AG09309 (cell line): Measurements from ENCODE around the gene SNRPB.

Source experiments
- DNase-seq: peaks from one replicate; pipeline ENCODE4 v3.0.0-alpha.2; 2010; ENCODE audit warnings: low read depth
- H3K4me3 ChIP-seq: 2 replicates; pipeline ENCODE4 v1.5.1; 2011; ENCODE audit warnings: mild to moderate bottlenecking, low read depth, low read length, moderate library complexity; ENCODE audit not compliant: control insufficient read depth
- TF ChIP-seq, protein P1 (sequence below): IDR thresholded peaks from 2 replicates; pipeline ENCODE4 v1.5.1; 2011; ENCODE audit warnings: mild to moderate bottlenecking, low read depth, low read length, inconsistent platforms; ENCODE audit not compliant: insufficient read depth, control insufficient read depth; ENCODE audit errors: missing control alignments

SNRPB gene

DNA sequence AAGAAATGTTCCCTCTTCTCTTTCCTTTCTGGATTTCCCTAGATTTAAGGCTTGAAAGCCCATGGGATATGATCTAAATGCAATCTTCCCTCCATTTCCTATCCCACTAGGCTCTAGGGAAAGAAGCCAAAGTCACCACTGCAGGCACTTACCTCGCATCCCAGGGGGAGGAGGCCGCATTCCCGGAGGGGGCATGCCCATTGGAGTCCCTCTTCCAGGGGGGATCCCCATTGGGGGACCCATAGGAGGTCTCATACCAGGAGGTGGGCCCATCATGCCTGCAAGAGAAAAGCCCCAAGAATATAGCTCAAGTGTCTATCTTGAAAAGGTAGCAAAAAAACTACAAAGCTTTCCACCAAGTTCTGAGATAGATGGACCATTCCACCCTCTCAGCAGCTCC is 8.1 kb downstream of the SNRPB start:
- DNase-seq: no peak
- TF ChIP-seq, protein P1, sequence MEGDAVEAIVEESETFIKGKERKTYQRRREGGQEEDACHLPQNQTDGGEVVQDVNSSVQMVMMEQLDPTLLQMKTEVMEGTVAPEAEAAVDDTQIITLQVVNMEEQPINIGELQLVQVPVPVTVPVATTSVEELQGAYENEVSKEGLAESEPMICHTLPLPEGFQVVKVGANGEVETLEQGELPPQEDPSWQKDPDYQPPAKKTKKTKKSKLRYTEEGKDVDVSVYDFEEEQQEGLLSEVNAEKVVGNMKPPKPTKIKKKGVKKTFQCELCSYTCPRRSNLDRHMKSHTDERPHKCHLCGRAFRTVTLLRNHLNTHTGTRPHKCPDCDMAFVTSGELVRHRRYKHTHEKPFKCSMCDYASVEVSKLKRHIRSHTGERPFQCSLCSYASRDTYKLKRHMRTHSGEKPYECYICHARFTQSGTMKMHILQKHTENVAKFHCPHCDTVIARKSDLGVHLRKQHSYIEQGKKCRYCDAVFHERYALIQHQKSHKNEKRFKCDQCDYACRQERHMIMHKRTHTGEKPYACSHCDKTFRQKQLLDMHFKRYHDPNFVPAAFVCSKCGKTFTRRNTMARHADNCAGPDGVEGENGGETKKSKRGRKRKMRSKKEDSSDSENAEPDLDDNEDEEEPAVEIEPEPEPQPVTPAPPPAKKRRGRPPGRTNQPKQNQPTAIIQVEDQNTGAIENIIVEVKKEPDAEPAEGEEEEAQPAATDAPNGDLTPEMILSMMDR: no peak
- H3K4me3 ChIP-seq: no peak overlapping the region

DNA sequence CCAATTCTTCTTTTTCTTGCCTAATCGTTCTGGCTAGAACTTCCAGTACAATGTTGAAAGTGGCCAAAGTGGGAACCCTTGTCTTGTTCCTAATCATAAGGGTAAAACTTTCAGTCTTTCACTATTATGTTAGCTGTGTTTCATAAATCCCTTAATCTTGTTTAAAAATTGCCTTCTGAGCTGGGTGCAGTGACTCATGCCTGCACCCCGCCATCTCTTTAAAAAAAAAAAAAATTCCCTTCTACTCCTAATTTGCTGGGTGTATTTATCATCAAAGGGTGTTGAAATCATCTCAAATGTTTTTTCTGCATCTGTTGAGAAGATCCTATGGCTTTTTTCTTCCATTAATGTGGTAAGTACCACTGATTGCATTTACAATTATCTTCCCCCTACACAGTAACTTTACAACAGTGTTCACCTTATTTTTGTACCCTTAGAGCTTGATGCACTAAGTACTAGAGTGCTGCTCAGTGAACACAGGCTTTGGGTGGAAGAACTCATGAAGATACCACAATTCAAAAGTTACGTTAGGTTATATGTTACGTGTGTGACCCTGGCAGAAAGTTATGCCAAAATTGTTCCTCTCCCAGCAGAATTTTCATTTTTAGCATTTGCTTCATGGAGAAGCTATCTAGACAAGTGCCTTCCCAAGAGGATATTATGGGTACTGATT is 9.7 kb downstream of the SNRPB start:
- H3K4me3 ChIP-seq: no peak overlapping the region
- no peak for DNase-seq
- TF ChIP-seq, protein P1: no peak

DNA sequence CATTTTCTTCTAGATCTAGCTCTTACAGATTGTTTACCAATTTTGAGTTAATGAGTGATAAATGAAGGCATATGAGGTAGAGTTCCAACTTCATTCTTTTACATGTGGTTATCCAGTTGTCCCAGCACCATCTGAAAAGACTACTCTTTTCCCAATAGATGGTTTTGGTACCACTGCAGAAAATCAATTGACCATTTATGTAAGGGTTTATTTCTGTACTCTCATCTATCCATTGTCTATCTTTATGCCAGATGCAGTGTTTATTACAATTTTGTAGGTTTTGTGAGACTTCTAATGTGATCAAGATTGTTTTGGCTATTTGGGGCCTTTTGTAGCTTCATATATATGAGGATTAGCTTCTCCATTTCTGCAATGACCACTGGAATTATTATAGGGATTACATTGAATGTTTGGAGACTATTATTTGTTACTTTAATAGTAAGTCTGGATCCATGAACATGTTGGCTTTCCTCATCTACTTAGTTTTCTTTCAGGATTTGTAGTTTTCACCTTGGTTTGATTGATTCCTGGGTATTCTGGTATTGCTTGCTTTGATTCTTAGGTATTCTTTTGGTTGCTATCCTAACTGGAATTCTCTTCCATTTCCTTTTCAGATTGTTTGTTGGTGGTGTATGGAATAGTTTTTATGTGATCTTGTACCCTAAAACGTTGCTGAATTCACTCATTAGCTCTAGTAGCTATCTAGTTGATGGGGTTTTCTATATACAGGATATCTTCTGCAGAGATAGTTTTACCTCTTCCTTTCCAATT is 10.4 kb downstream of the SNRPB start:
- DNase-seq: no peak
- TF ChIP-seq, protein P1: no peak
- no peak overlapping the region for H3K4me3 ChIP-seq

DNA sequence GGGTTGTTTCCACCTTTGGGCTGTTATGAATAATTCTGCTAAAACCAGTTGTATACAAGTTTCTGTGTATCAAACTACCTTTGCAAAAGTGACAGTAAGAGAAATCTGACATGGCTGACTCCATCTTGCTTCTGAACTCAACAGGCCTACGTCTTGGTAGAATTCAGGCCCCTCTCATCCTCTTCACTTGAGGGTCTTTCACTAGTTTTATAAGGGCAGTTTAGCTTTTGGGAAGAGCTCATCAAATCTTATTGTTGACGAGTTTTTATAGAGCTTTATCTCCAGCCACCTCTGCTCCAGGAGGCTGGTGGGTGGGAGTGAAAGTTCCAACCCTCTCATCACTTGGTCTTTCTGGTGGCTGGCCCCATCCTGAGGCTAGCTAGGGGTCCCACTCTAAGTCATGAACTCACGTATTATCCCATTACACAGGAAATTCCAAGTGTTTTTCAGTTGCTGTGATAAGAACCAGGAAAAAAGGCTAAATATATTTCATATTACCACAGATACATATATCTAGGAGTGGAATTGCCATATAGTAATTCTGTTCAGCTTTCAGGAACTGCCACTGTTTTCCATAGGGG is 11.6 kb downstream of the SNRPB start:
- no peak overlapping the region for H3K4me3 ChIP-seq
- no peak for DNase-seq
- TF ChIP-seq, protein P1: no peak

DNA sequence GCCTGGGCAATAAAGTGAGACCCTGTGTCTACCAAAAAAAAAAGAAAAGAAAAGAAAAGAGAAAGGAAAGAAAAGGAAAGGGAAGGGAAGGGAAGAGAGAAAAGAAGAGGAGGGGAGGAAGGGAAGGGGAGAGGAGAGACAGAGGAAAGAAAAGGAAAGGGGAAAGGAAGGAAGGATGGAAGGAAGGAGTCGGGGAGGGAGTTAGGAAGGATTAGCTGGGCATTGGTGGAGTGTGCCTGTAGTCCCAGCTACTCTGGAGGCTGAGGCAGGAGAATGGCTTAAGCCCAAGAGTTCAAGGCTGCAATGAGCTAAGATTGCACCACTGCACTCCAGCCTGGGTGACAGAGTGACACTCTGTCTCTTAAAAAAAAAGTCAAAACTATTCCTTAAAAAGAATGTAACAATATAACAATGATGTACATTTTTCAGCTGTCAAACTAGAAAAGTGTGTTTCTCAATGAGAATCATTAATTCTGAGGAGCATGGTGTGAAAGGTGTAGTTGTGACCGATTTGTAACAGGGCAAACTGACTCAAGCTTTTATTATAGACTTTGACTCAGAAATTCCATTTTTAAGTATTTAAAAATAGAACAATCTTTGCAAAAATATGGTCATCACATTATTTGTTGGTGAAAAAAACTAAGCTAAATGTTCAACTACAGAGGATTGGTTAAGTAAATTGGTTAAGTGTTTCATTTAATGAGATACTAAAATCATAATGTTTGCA is 14.7 kb downstream of the SNRPB start:
- no peak for DNase-seq
- no peak overlapping the region for H3K4me3 ChIP-seq
- TF ChIP-seq, protein P1: no peak

DNA sequence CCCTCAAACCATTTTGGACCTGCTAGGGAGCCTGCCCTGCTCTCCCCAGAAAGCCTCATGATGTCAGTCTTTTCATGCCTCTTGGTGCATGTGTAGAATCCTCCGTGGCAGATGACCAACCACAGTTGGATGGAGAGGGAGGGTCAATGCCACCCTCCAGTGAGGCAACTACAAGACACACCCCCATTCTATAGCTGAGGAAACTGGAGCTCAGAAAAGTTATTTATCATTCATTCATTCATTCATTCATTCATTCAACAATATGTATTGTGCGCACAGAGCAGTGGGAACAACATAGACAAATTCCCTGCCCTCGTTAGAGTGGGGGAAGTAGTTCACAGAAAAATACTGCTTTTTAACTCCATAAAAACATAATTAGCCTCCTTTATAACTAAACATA is 16.8 kb downstream of the SNRPB start:
- no peak for DNase-seq
- H3K4me3 ChIP-seq: no peak overlapping the region
- TF ChIP-seq, protein P1: no peak
